Activated CD8-positive, alpha-beta memory T cell treated with anti-CD3 and anti-CD28 coated beads, Interleukin-2, amount 10 ng/mL, durations not matched to agents 7 days and 5 days (primary cell): ENCODE measurements around the gene REPIN1. TPM values are rescaled to one million over a fixed set of nuclear protein-coding genes. Genes with fewer than 3 reads are reported as not detected.

Experiments used
- ATAC-seq: fragments of 150-1000 bp; cut with Tn5 transposase; one replicate; pipeline ENCODE4 v1.10.0; 2021; ENCODE audit warnings: moderate library complexity
- CTCF ChIA-PET: fragments of 350-600 bp; sonication (Branson Sonifier 250); formaldehyde crosslinking; loops from one replicate; lab custom pipeline; 2021; ENCODE audit warnings: antibody characterized with exemption; lab: Charles Lee
- DNase-seq: peaks from one replicate; pipeline ENCODE4 v3.0.0-alpha.2; 2020
- H3K27ac Mint-ChIP-seq: one replicate; pipeline ENCODE4 v1.8.0; 2021; ENCODE audit warnings: mild to moderate bottlenecking, mixed read lengths
- H3K27me3 Mint-ChIP-seq: one replicate; pipeline ENCODE4 v1.8.0; 2021; ENCODE audit warnings: mixed read lengths
- H3K36me3 Mint-ChIP-seq: one replicate; pipeline ENCODE4 v1.8.0; 2021; ENCODE audit warnings: mild to moderate bottlenecking, mixed read lengths
- H3K4me1 Mint-ChIP-seq: one replicate; pipeline ENCODE4 v1.8.0; 2021; ENCODE audit warnings: mixed read lengths
- H3K4me3 Mint-ChIP-seq: one replicate; pipeline ENCODE4 v1.8.0; 2021; ENCODE audit warnings: mild to moderate bottlenecking, moderate library complexity, mixed read lengths
- H3K9me3 Mint-ChIP-seq: one replicate; pipeline ENCODE4 v1.8.0; 2022; ENCODE audit warnings: low read depth, mixed read lengths
- total RNA-seq, 2 experiments: library from RNA; stranded (reverse); gene quantifications; one replicate each; pipeline ENCODE4 v1.2.3, GENCODE V29; 2021

REPIN1 gene
- total RNA-seq, 2 experiments from 2014 or later, result 51.4 to 55.5 TPM

GRCh38 chr7:150376560-150376959 lies 7.9 kb downstream of the REPIN1 start:
- peaks cover 9% of the 10 kb centered on the region for H3K36me3 Mint-ChIP-seq
- DNase-seq (no peak), ATAC-seq (no peak)
- no peak overlapping the region for H3K27ac Mint-ChIP-seq
- H3K4me3 Mint-ChIP-seq, result no peak overlapping the region
- H3K4me1 Mint-ChIP-seq, result peaks cover 38% of the 10 kb centered on the region
- CTCF ChIA-PET, result interaction anchor here (2.1 kb wide), 1 partner anchor 30 kb away, joined by 9 read pairs; a partner anchor contains a TSS
- H3K9me3 Mint-ChIP-seq, result no peaks in the 10 kb centered on the region
- no peaks in the 10 kb centered on the region for H3K27me3 Mint-ChIP-seq

DNA sequence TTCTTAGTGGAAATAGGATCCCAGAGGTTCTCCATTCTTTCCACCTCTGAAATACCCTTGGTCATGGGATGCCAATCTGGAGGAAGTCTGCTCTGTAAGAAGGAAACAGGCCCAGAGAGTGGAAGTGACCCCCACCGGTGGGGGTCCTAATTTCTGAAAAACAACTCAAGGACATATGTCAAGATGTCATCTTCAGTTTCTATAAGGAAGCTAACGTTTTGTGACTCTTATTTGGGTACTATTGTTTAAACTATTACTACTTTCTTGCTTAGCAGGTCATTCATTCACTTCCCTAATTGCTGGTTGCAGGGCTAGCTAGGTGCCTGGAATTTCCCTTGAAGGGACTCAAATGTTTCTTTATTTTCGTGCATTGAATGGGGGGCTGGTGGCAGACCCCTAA lies 8.6 kb downstream of the REPIN1 start:
- ATAC-seq, result no peak
- peaks cover 9% of the 10 kb centered on the region for H3K36me3 Mint-ChIP-seq
- no peaks in the 10 kb centered on the region for H3K27me3 Mint-ChIP-seq
- H3K4me3 Mint-ChIP-seq, result no peak overlapping the region
- H3K4me1 Mint-ChIP-seq, result peaks cover 38% of the 10 kb centered on the region
- CTCF ChIA-PET, result interaction anchor here (1.0 to 2.1 kb wide), 7 partner anchors 11 to 378 kb away, joined by 3 to 9 read pairs (median 4); a partner anchor contains a TSS
- no peak overlapping the region for H3K27ac Mint-ChIP-seq
- H3K9me3 Mint-ChIP-seq, result no peaks in the 10 kb centered on the region
- no peak for DNase-seq

GRCh38 chr7:150377635-150378034 lies 9.0 kb downstream of the REPIN1 start:
- DNase-seq (no peak), ATAC-seq (no peak)
- Mint-ChIP-seq H3K36me3 (peaks cover 6% of the 10 kb centered on the region), H3K4me1 (peaks cover 38% of the 10 kb centered on the region), H3K9me3 (no peaks in the 10 kb centered on the region), H3K27ac (no peak overlapping the region), H3K4me3 (peak overlapping the region; percentile 70), H3K27me3 (no peaks in the 10 kb centered on the region)
- CTCF ChIA-PET, result interaction anchor here (0.9 to 2.1 kb wide), 9 partner anchors 11 to 378 kb away, joined by 3 to 9 read pairs (median 4); a partner anchor contains a TSS

GRCh38 chr7:150378115-150378852 lies 9.7 kb downstream of the REPIN1 start:
- Mint-ChIP-seq H3K4me1 (peaks cover 38% of the 10 kb centered on the region), H3K9me3 (no peaks in the 10 kb centered on the region), H3K27me3 (no peaks in the 10 kb centered on the region), H3K27ac (peak overlapping the region; percentile 67), H3K36me3 (peaks cover 4% of the 10 kb centered on the region), H3K4me3 (peak overlapping the region; percentile 70)
- CTCF ChIA-PET, result interaction anchor here (0.9 to 2.1 kb wide), 9 partner anchors 10 to 377 kb away, joined by 3 to 9 read pairs (median 4); a partner anchor contains a TSS
- ATAC-seq (no peak), DNase-seq (peak; percentile 71)

DNA sequence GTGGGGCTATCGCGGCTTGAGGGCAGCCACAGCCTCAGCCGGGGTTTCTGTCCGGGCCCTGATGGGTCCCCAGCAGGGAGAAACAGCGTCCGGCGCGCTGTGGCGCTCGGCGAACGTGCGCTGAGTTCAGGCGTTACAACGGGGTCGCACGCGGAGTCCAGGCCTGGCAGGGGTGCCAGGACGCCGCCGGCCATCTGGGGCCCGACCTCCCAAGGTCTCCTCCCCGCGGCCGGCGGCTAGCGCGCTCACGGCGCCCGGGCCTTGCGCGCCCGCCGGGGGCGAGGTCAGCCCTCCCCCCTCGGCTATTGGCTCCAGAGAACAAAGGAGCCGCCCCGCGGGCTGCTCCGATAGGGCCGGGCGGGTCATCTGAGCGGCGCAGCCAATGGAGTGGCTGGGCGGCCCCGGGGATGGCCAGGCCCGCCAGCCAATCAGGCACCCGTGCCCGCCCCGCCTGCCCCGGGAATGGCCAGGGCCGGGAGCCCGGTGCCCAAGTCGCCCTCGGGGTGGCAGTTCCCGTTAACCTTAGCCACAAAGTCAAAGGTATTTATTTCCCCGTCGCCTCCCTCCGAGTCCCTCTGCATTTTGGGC lies 10.3 kb downstream of the REPIN1 start, which contains the start of gene ZNF775:
Gene ZNF775 (plus strand): TSS at position 478 of the 588 bp plus-strand sequence. CDS start 9,141 bp downstream, outside the sequence.
- Mint-ChIP-seq H3K4me1 (peaks cover 37% of the 10 kb centered on the region), H3K27ac (peak within 1 kb of the TSS; percentile 67), H3K36me3 (peaks cover 2% of the 10 kb centered on the region), H3K27me3 (no peaks in the 10 kb centered on the region), H3K4me3 (peak within 1 kb of the TSS; percentile 86), H3K9me3 (no peaks in the 10 kb centered on the region)
- DNase-seq (peak; percentile 95), ATAC-seq (peak; percentile 99)
- CTCF ChIA-PET, result interaction anchor here (1.4 to 2.1 kb wide), 3 partner anchors 20 to 27 kb away, joined by 4 to 9 read pairs (median 8); a partner anchor contains a TSS

GRCh38 chr7:150379441-150380379 lies 11.1 kb downstream of the REPIN1 start:
- Mint-ChIP-seq H3K4me3 (peak overlapping the region; percentile 86), H3K4me1 (peaks cover 37% of the 10 kb centered on the region), H3K36me3 (peaks cover 2% of the 10 kb centered on the region), H3K27me3 (no peaks in the 10 kb centered on the region), H3K27ac (peak overlapping the region; percentile 62), H3K9me3 (no peaks in the 10 kb centered on the region)
- no peak for DNase-seq
- CTCF ChIA-PET, result interaction anchor here (1.3 kb wide), 1 partner anchor 21 kb away, joined by 3 read pairs; no protein-coding TSS in a partner anchor
- ATAC-seq, result no peak

- no peaks in the 10 kb centered on the region for H3K9me3 Mint-ChIP-seq
- CTCF ChIA-PET, result interaction anchor here (1.3 kb wide), 1 partner anchor 22 kb away, joined by 3 read pairs; no protein-coding TSS in a partner anchor
- H3K4me1 Mint-ChIP-seq, result peaks cover 35% of the 10 kb centered on the region
- peak overlapping the region; percentile 86 for H3K4me3 Mint-ChIP-seq
- H3K27me3 Mint-ChIP-seq, result no peaks in the 10 kb centered on the region
- no peak for DNase-seq
- H3K36me3 Mint-ChIP-seq, result peaks cover 2% of the 10 kb centered on the region
- no peak for ATAC-seq
- no peak overlapping the region for H3K27ac Mint-ChIP-seq
Measured at GRCh38 chr7:150380463-150380862, 11.8 kb downstream of the REPIN1 start.

- Mint-ChIP-seq H3K4me1 (peaks cover 30% of the 10 kb centered on the region), H3K36me3 (peaks cover 2% of the 10 kb centered on the region), H3K27ac (no peak overlapping the region), H3K27me3 (no peaks in the 10 kb centered on the region), H3K9me3 (no peaks in the 10 kb centered on the region), H3K4me3 (no peak overlapping the region)
- no peak for ATAC-seq
- DNase-seq, result no peak
- CTCF ChIA-PET, result no interaction called here
Measured at GRCh38 chr7:150381096-150381495, 12.5 kb downstream of the REPIN1 start.

GRCh38 chr7:150381785-150382122 lies 13.1 kb downstream of the REPIN1 start:
- no peaks in the 10 kb centered on the region for H3K9me3 Mint-ChIP-seq
- CTCF ChIA-PET, result no interaction called here
- no peaks in the 10 kb centered on the region for H3K27me3 Mint-ChIP-seq
- no peak overlapping the region for H3K27ac Mint-ChIP-seq
- no peak overlapping the region for H3K4me3 Mint-ChIP-seq
- H3K4me1 Mint-ChIP-seq, result peaks cover 25% of the 10 kb centered on the region
- no peak for DNase-seq
- peaks cover 2% of the 10 kb centered on the region for H3K36me3 Mint-ChIP-seq
- no peak for ATAC-seq

GRCh38 chr7:150382123-150382843 lies 13.7 kb downstream of the REPIN1 start:
- no peak overlapping the region for H3K4me3 Mint-ChIP-seq
- CTCF ChIA-PET, result interaction anchor here (1.0 kb wide), 1 partner anchor 11 kb away, joined by 3 read pairs; no protein-coding TSS in a partner anchor

GRCh38 chr7:150382844-150383225 lies 14.2 kb downstream of the REPIN1 start:
- Mint-ChIP-seq H3K4me3 (no peak overlapping the region), H3K9me3 (no peaks in the 10 kb centered on the region), H3K27ac (no peak overlapping the region), H3K36me3 (peaks cover 2% of the 10 kb centered on the region), H3K27me3 (no peaks in the 10 kb centered on the region), H3K4me1 (peaks cover 21% of the 10 kb centered on the region)
- CTCF ChIA-PET, result interaction anchor here (1.0 kb wide), 1 partner anchor 10 kb away, joined by 3 read pairs; no protein-coding TSS in a partner anchor
- ATAC-seq (no peak), DNase-seq (no peak)

More at GRCh38 chr7:150382123-150382843, 13.7 kb downstream of the REPIN1 start:
- no peak overlapping the region for H3K27ac Mint-ChIP-seq
- no peak for ATAC-seq
- no peaks in the 10 kb centered on the region for H3K27me3 Mint-ChIP-seq
- DNase-seq, result no peak
- H3K9me3 Mint-ChIP-seq, result no peaks in the 10 kb centered on the region
- peaks cover 25% of the 10 kb centered on the region for H3K4me1 Mint-ChIP-seq
- H3K36me3 Mint-ChIP-seq, result peaks cover 2% of the 10 kb centered on the region

GRCh38 chr7:150383710-150384397 lies 15.2 kb downstream of the REPIN1 start:
- H3K27ac Mint-ChIP-seq, result no peak overlapping the region
- no peaks in the 10 kb centered on the region for H3K9me3 Mint-ChIP-seq
- H3K36me3 Mint-ChIP-seq, result peaks cover 2% of the 10 kb centered on the region
- no peak for ATAC-seq
- H3K4me1 Mint-ChIP-seq, result peaks cover 15% of the 10 kb centered on the region
- CTCF ChIA-PET, result no interaction called here
- DNase-seq, result no peak
- H3K27me3 Mint-ChIP-seq, result no peaks in the 10 kb centered on the region
- no peak overlapping the region for H3K4me3 Mint-ChIP-seq
